MM.1S (cell line): ENCODE measurements around the gene PIN1.

Experiments used
- CTCF ChIP-seq: fragments of 300-600 bp; sonication (generic); IDR thresholded peaks from 2 replicates; pipeline ENCODE4 v1.5.1; 2016; ENCODE audit warnings: antibody characterized with exemption, low read length, mixed read lengths
- EZH2 ChIP-seq: fragments of 300-600 bp; sonication (generic); optimal IDR thresholded peaks from 2 replicates; pipeline ENCODE3; 2017; ENCODE audit warnings: low read depth, mild to moderate bottlenecking, antibody characterized with exemption, low read length, mixed read lengths
- EZH2phosphoT487 ChIP-seq: fragments of 300-600 bp; sonication (generic); IDR thresholded peaks from 2 replicates; pipeline ENCODE4 v1.6.1; 2018; ENCODE audit warnings: antibody characterized with exemption, low read length

GRCh38 chr19:9868983-9869617, 34.0 kb downstream of the PIN1 start:
- TF ChIP-seq CTCF (no peak), EZH2 (no peak), EZH2phosphoT487 (no peak)
